Activated naive CD8-positive, alpha-beta T cell treated with anti-CD3 and anti-CD28 coated beads, Interleukin-2, amount 50 U/mL, for 24 hours (primary cell): ENCODE results near the gene CDC42BPB.
"Not testable (repeated sequence)": the region's sequence is repeated elsewhere in the genome, so short reads cannot be mapped to it uniquely, and the experiment has no call there.

ENCODE experiments used
- ATAC-seq: fragments of 150-1000 bp; cut with Tn5 transposase; one replicate; pipeline ENCODE4 v1.10.0; 2021
- DNase-seq: peaks from one replicate; pipeline ENCODE4 v3.0.0; 2021
- H3K27ac Mint-ChIP-seq: one replicate; pipeline ENCODE4 v1.8.0; 2021; ENCODE audit warnings: mild to moderate bottlenecking, mixed read lengths
- H3K27me3 Mint-ChIP-seq: one replicate; pipeline ENCODE4 v1.8.0; 2021; ENCODE audit warnings: mixed read lengths
- H3K36me3 Mint-ChIP-seq: one replicate; pipeline ENCODE4 v1.8.0; 2021; ENCODE audit warnings: low read depth, mixed read lengths
- H3K4me1 Mint-ChIP-seq: one replicate; pipeline ENCODE4 v1.8.0; 2021; ENCODE audit warnings: mixed read lengths
- H3K4me3 Mint-ChIP-seq: one replicate; pipeline ENCODE4 v1.8.0; 2021; ENCODE audit warnings: mild to moderate bottlenecking, moderate library complexity, mixed read lengths
- H3K9me3 Mint-ChIP-seq: one replicate; pipeline ENCODE4 v1.8.0; 2021; ENCODE audit warnings: mixed read lengths

The CDC42BPB gene

GRCh38 chr14:103056322-103057027 is 874 bp downstream of the CDC42BPB start:
- Mint-ChIP-seq H3K9me3 (no peaks in the 10 kb centered on the region), H3K4me1 (peaks cover 13% of the 10 kb centered on the region), H3K27ac (no peak overlapping the region), H3K4me3 (peak overlapping the region; percentile 45), H3K27me3 (peaks cover 31% of the 10 kb centered on the region), H3K36me3 (no peaks in the 10 kb centered on the region)
- DNase-seq: no peak
- ATAC-seq: no peak

GRCh38 chr14:103055695-103056094 is 1.7 kb downstream of the CDC42BPB start:
- DNase-seq: no peak
- H3K4me1 Mint-ChIP-seq: peaks cover 13% of the 10 kb centered on the region
- H3K36me3 Mint-ChIP-seq: no peaks in the 10 kb centered on the region
- H3K9me3 Mint-ChIP-seq: no peaks in the 10 kb centered on the region
- H3K27me3 Mint-ChIP-seq: peaks cover 31% of the 10 kb centered on the region
- H3K27ac Mint-ChIP-seq: no peak overlapping the region
- peak overlapping the region; percentile 45 for H3K4me3 Mint-ChIP-seq
- ATAC-seq: no peak

- no peak for DNase-seq
- H3K36me3 Mint-ChIP-seq: no peaks in the 10 kb centered on the region
- peaks cover 9% of the 10 kb centered on the region for H3K4me1 Mint-ChIP-seq
- ATAC-seq: no peak
- H3K9me3 Mint-ChIP-seq: no peaks in the 10 kb centered on the region
- no peak overlapping the region for H3K4me3 Mint-ChIP-seq
- peaks cover 14% of the 10 kb centered on the region for H3K27me3 Mint-ChIP-seq
- no peak overlapping the region for H3K27ac Mint-ChIP-seq
Observed at GRCh38 chr14:103052407-103052806, 4.9 kb downstream of the CDC42BPB start.

GRCh38 chr14:103050935-103051334 is 6.4 kb downstream of the CDC42BPB start:
- ATAC-seq (no peak), DNase-seq (no peak)
- no peak overlapping the region for H3K4me3 Mint-ChIP-seq
- H3K4me1 Mint-ChIP-seq: peaks cover 5% of the 10 kb centered on the region
- H3K27ac Mint-ChIP-seq: no peak overlapping the region
- no peaks in the 10 kb centered on the region for H3K9me3 Mint-ChIP-seq
- H3K36me3 Mint-ChIP-seq: no peaks in the 10 kb centered on the region
- H3K27me3 Mint-ChIP-seq: peaks cover 13% of the 10 kb centered on the region

- not testable (repeated sequence) for ATAC-seq
Observed at GRCh38 chr14:103047453-103047852, 9.9 kb downstream of the CDC42BPB start.

GRCh38 chr14:103045371-103045869 is 11.9 kb downstream of the CDC42BPB start:
- Mint-ChIP-seq H3K9me3 (no peaks in the 10 kb centered on the region), H3K27me3 (peaks cover 21% of the 10 kb centered on the region), H3K36me3 (no peaks in the 10 kb centered on the region), H3K27ac (no peak overlapping the region), H3K4me1 (peaks cover 8% of the 10 kb centered on the region), H3K4me3 (peak overlapping the region; percentile 32)
- DNase-seq (no peak), ATAC-seq (no peak)

More at GRCh38 chr14:103047453-103047852, 9.9 kb downstream of the CDC42BPB start:
- DNase-seq, H3K9me3 Mint-ChIP-seq, H3K36me3 Mint-ChIP-seq, H3K4me1 Mint-ChIP-seq, H3K4me3 Mint-ChIP-seq, H3K27ac Mint-ChIP-seq: not testable (repeated sequence)
- H3K27me3 Mint-ChIP-seq: peaks cover 21% of the 10 kb centered on the region

GRCh38 chr14:103043257-103044015 is 13.9 kb downstream of the CDC42BPB start:
- ATAC-seq (no peak), DNase-seq (no peak)
- H3K9me3 Mint-ChIP-seq: no peaks in the 10 kb centered on the region
- H3K27me3 Mint-ChIP-seq: peaks cover 21% of the 10 kb centered on the region
- H3K36me3 Mint-ChIP-seq: no peaks in the 10 kb centered on the region
- H3K4me1 Mint-ChIP-seq: peaks cover 8% of the 10 kb centered on the region
- H3K4me3 Mint-ChIP-seq: no peak overlapping the region
- H3K27ac Mint-ChIP-seq: no peak overlapping the region

- Mint-ChIP-seq H3K9me3 (no peaks in the 10 kb centered on the region), H3K27ac (no peak overlapping the region), H3K36me3 (no peaks in the 10 kb centered on the region), H3K27me3 (peaks cover 21% of the 10 kb centered on the region), H3K4me3 (no peak overlapping the region), H3K4me1 (peaks cover 8% of the 10 kb centered on the region)
- DNase-seq (no peak), ATAC-seq (no peak)
Observed at GRCh38 chr14:103041464-103041863, 15.9 kb downstream of the CDC42BPB start.

- no peaks in the 10 kb centered on the region for H3K36me3 Mint-ChIP-seq
- H3K27ac Mint-ChIP-seq: no peak overlapping the region
- no peaks in the 10 kb centered on the region for H3K27me3 Mint-ChIP-seq
- H3K4me3 Mint-ChIP-seq: no peak overlapping the region
- no peaks in the 10 kb centered on the region for H3K9me3 Mint-ChIP-seq
- no peaks in the 10 kb centered on the region for H3K4me1 Mint-ChIP-seq
- ATAC-seq: no peak
- DNase-seq: no peak
Observed at GRCh38 chr14:103033681-103034096, 23.7 kb downstream of the CDC42BPB start.

- no peaks in the 10 kb centered on the region for H3K27me3 Mint-ChIP-seq
- H3K27ac Mint-ChIP-seq: no peak overlapping the region
- ATAC-seq: no peak
- H3K9me3 Mint-ChIP-seq: no peaks in the 10 kb centered on the region
- no peaks in the 10 kb centered on the region for H3K36me3 Mint-ChIP-seq
- DNase-seq: no peak
- H3K4me1 Mint-ChIP-seq: no peaks in the 10 kb centered on the region
- H3K4me3 Mint-ChIP-seq: no peak overlapping the region
Observed at GRCh38 chr14:103031956-103032355, 25.4 kb downstream of the CDC42BPB start.

GRCh38 chr14:103031566-103031911 is 25.8 kb downstream of the CDC42BPB start:
- H3K4me3 Mint-ChIP-seq: no peak overlapping the region
- ATAC-seq (no peak), DNase-seq (no peak)
- no peak overlapping the region for H3K27ac Mint-ChIP-seq
- H3K4me1 Mint-ChIP-seq: no peaks in the 10 kb centered on the region
- no peaks in the 10 kb centered on the region for H3K9me3 Mint-ChIP-seq
- no peaks in the 10 kb centered on the region for H3K27me3 Mint-ChIP-seq
- no peaks in the 10 kb centered on the region for H3K36me3 Mint-ChIP-seq

- H3K4me3 Mint-ChIP-seq: no peak overlapping the region
- H3K27ac Mint-ChIP-seq: no peak overlapping the region
- DNase-seq (no peak), ATAC-seq (no peak)
- H3K4me1 Mint-ChIP-seq: no peaks in the 10 kb centered on the region
- no peaks in the 10 kb centered on the region for H3K27me3 Mint-ChIP-seq
- no peaks in the 10 kb centered on the region for H3K9me3 Mint-ChIP-seq
- no peaks in the 10 kb centered on the region for H3K36me3 Mint-ChIP-seq
Observed at GRCh38 chr14:103030741-103031565, 26.4 kb downstream of the CDC42BPB start.

GRCh38 chr14:103029936-103030335 is 27.4 kb downstream of the CDC42BPB start:
- no peak for ATAC-seq
- no peaks in the 10 kb centered on the region for H3K4me1 Mint-ChIP-seq
- H3K27me3 Mint-ChIP-seq: peaks cover 2% of the 10 kb centered on the region
- DNase-seq: no peak
- H3K36me3 Mint-ChIP-seq: no peaks in the 10 kb centered on the region
- no peaks in the 10 kb centered on the region for H3K9me3 Mint-ChIP-seq
- H3K27ac Mint-ChIP-seq: no peak overlapping the region
- no peak overlapping the region for H3K4me3 Mint-ChIP-seq

- DNase-seq: no peak
- ATAC-seq: no peak
- H3K9me3 Mint-ChIP-seq: no peaks in the 10 kb centered on the region
- no peak overlapping the region for H3K4me3 Mint-ChIP-seq
- no peaks in the 10 kb centered on the region for H3K4me1 Mint-ChIP-seq
- peaks cover 2% of the 10 kb centered on the region for H3K27me3 Mint-ChIP-seq
- H3K27ac Mint-ChIP-seq: no peak overlapping the region
- no peaks in the 10 kb centered on the region for H3K36me3 Mint-ChIP-seq
Observed at GRCh38 chr14:103028772-103029171, 28.6 kb downstream of the CDC42BPB start.
